SK-N-SH treated with all-trans-retinoic acid at 6 μM for 48 hours (cell line): Measurements from ENCODE around the gene SLC47A2.

Experiments
- ARNTL ChIP-seq: fragments of 450-650 bp; formaldehyde crosslinking; IDR thresholded peaks from 2 replicates; pipeline ENCODE4 v1.5.0; 2020; ENCODE audit warnings: low read depth, mild to moderate bottlenecking, moderate library complexity, borderline replicate concordance
- ZFP3 ChIP-seq: fragments of 250-450 bp; sonication (Bioruptor Pico); IDR thresholded peaks from 2 replicates; pipeline ENCODE4 v1.5.0; 2020; ENCODE audit warnings: mild to moderate bottlenecking, moderate library complexity
- ZNF8 ChIP-seq: fragments of 450-650 bp; formaldehyde crosslinking; IDR thresholded peaks from 2 replicates; pipeline ENCODE4 v1.5.0; 2020; ENCODE audit warnings: mild to moderate bottlenecking, moderate library complexity
- TF ChIP-seq, protein P1 (sequence below): fragments of 250-450 bp; sonication (Bioruptor Pico); IDR thresholded peaks from 2 replicates; pipeline ENCODE4 v1.8.0; 2020; ENCODE audit warnings: mild to moderate bottlenecking, moderate library complexity, borderline replicate concordance

DNA sequence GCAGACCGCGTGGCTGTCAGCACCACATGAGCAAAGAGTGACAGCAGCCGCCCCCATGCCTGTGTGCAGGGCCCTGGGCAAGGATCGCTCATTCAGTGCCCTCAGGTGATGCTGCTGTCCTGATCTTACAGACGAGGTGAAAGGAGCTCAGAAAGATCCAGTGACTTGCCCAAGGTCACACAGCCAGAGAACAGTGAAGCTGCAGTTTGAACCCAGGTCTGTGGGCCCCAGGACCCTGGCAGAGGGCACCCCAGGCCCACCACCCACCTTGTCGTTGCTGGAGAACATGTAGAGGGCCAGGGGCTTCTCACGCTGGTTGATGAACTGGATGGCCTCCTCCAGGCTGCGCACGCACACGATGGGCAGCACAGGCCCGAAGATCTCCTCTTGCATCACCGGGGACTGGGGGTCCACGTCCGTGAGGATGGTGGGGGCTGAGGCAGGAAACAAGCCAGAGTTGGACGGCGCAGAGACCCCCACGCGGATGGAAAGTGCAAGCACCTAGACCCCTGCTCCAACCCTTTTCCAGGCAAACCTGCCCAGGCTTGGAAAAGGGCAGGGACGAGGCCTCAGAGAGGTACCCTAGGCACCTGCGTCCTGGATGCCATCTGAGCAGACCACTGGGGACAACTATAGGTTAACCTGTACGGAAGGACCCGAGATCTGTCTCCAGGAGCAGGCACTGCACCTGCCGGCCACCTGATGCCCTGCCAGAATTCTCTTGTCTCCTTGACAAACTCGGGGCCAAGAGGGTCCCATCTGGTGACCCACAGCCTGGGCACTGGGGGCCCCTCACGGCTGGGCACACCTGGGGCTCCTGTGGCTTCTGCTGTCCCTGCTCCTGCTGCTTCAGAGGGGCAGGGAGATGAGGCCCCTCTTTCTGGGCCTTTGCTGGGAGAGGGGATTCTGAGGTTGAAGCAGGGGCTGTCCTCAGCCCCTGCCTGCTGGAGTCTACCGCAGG, 23.1 kb upstream of the SLC47A2 start:
- no peak for TF ChIP-seq ARNTL (CRISPR knock-in tag)
- TF ChIP-seq, protein P1, sequence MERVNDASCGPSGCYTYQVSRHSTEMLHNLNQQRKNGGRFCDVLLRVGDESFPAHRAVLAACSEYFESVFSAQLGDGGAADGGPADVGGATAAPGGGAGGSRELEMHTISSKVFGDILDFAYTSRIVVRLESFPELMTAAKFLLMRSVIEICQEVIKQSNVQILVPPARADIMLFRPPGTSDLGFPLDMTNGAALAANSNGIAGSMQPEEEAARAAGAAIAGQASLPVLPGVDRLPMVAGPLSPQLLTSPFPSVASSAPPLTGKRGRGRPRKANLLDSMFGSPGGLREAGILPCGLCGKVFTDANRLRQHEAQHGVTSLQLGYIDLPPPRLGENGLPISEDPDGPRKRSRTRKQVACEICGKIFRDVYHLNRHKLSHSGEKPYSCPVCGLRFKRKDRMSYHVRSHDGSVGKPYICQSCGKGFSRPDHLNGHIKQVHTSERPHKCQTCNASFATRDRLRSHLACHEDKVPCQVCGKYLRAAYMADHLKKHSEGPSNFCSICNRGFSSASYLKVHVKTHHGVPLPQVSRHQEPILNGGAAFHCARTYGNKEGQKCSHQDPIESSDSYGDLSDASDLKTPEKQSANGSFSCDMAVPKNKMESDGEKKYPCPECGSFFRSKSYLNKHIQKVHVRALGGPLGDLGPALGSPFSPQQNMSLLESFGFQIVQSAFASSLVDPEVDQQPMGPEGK, result no peak
- TF ChIP-seq ZFP3 (CRISPR knock-in tag), result no peak
- no peak for TF ChIP-seq ZNF8
